ENCODE data around the gene WWOX. TPM values are rescaled to one million over a fixed set of nuclear protein-coding genes. Genes with fewer than 3 reads are reported as not detected.
A peak's percentile ranks its signal among the peaks of the same experiment; 100 is the strongest.

Gene WWOX
- total RNA-seq, 4 donors from 2014 or later = 76.8 to 102 (median 83.6) TPM

DNA sequence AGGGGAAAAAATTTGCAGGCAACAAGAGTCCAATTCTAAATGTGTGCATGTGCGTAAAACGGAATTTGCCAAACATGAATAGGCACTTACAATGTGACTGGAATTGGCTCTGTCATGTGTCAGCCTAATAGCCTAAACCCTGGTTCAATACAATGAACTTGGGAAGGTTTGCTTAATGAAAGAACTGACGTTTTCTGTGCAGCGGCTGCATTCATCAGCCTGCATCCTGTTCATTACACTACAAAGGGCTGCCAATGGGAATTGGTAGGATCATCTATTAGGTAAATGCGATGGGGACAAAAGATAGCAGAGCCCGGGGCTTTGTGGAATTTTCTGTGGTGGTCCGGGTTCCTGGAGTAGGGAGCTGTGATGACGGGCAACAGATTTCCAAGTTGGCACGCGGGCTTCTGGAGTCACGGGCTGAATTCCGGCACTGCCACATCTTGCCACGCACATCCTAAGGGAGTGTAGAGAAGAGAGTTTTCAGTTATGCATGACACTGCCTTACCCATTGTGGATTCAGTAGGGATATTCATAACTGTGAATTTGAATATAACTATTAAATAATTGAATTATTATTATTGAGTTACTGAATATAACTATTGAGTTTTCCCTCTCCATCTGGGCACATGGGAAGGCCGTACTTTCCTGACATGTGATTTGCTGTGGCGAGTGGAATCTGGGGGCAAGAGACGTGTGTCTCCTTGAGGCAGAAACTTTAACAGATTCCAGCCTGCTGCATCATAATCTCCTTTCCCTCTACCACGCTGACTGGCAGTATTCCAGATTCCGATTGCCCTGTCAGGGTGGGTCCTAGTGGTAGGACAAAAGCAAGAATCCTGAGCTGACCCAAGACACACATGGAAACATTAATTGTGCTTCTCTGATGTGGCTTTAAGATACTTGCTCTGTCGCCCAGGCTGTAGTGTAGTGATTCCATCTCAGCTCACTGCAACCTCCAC lies 565.6 kb downstream of the WWOX start:
- 81 to 86% methylated on average over 19 of the region's 19 CpGs for WGBS, 2 donors
- no peak for DNase-seq (ENCODE audit: low spot score in 2 of 2)

DNA sequence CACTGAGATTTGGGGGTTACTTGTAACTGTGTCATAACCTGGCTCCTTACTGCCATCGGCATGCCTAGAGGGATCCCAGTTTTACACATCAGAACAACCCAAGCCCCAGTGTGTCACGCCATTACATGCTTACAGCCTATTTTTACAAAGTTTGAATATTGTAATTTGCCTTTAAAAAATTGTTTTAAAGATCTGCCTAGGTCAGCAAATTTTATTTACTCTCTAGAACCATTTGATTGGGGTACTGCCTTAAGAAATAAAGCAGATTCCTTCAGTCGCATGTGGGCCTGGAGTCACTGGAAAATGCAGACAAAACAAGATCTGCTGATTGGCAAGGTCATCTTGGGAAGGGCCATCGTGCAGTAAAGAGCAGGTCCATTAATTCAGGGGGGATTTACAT lies 566.9 kb downstream of the WWOX start:
- no peak for DNase-seq (ENCODE audit: low spot score in 2 of 2)
- no peak overlapping the region for H3K4me3 ChIP-seq
- H3K27ac ChIP-seq = no peak overlapping the region
- 83 to 84% methylated on average over 4 of the region's 4 CpGs for WGBS, 2 donors
- TF ChIP-seq, protein P1, sequence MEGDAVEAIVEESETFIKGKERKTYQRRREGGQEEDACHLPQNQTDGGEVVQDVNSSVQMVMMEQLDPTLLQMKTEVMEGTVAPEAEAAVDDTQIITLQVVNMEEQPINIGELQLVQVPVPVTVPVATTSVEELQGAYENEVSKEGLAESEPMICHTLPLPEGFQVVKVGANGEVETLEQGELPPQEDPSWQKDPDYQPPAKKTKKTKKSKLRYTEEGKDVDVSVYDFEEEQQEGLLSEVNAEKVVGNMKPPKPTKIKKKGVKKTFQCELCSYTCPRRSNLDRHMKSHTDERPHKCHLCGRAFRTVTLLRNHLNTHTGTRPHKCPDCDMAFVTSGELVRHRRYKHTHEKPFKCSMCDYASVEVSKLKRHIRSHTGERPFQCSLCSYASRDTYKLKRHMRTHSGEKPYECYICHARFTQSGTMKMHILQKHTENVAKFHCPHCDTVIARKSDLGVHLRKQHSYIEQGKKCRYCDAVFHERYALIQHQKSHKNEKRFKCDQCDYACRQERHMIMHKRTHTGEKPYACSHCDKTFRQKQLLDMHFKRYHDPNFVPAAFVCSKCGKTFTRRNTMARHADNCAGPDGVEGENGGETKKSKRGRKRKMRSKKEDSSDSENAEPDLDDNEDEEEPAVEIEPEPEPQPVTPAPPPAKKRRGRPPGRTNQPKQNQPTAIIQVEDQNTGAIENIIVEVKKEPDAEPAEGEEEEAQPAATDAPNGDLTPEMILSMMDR (IDR thresholded peaks at IDR 0.05) = no peak
- TF ChIP-seq POLR2A (IDR thresholded peaks at IDR 0.05) (no peak), EP300 (IDR thresholded peaks at IDR 0.05) (no peak)
- H3K36me3 ChIP-seq = no peaks in the 10 kb centered on the region
- no peaks in the 10 kb centered on the region for H3K9me3 ChIP-seq
- H3K4me1 ChIP-seq = peaks cover 0 to 13% (median 5%) of the 10 kb centered on the region in 4 donors
- H3K27me3 ChIP-seq = no peaks in the 10 kb centered on the region

More for the DNA sequence above, 565.6 kb downstream of the WWOX start:
- H3K36me3 ChIP-seq = no peaks in the 10 kb centered on the region
- no peaks in the 10 kb centered on the region for H3K9me3 ChIP-seq
- no peaks in the 10 kb centered on the region for H3K27me3 ChIP-seq
- H3K27ac ChIP-seq = no peak overlapping the region
- no peak overlapping the region for H3K4me3 ChIP-seq
- TF ChIP-seq POLR2A (IDR thresholded peaks at IDR 0.05) (no peak), EP300 (IDR thresholded peaks at IDR 0.05) (no peak)
- TF ChIP-seq, protein P1 (IDR thresholded peaks at IDR 0.05) = no peak
- peaks cover 0 to 11% (median 4%) of the 10 kb centered on the region in 4 donors for H3K4me1 ChIP-seq

DNA sequence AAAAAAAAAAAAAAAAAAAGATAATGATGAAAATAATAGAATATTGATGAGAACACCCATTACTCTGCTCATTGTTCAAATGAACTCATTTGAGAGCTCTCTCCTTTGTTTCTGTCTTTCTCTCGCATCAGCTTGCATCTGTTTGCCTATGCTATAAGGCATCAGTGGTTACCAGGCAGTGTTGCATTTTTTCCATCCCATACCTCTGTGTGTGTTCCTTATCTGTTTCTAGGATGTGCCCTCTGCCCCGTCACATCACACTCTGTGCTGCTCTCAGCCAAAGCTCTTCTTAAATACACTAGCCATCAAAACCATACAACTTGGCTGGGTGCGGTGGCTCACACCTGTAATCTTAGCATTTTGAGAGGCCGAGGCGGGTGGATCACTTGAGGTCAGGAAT lies 568.2 kb downstream of the WWOX start:
- Histone ChIP-seq H3K4me3 (no peak overlapping the region), H3K4me1 (peaks cover 0 to 13% (median 5%) of the 10 kb centered on the region in 4 donors), H3K36me3 (no peaks in the 10 kb centered on the region), H3K9me3 (no peaks in the 10 kb centered on the region), H3K27me3 (no peaks in the 10 kb centered on the region), H3K27ac (no peak overlapping the region)
- TF ChIP-seq, protein P1 (IDR thresholded peaks at IDR 0.05) = no peak
- TF ChIP-seq POLR2A (IDR thresholded peaks at IDR 0.05) (no peak), EP300 (IDR thresholded peaks at IDR 0.05) (no peak)
- no peak for DNase-seq (ENCODE audit: low spot score in 2 of 2)
- WGBS, 2 donors = 93 to 97% methylated on average over 5 of the region's 5 CpGs

DNA sequence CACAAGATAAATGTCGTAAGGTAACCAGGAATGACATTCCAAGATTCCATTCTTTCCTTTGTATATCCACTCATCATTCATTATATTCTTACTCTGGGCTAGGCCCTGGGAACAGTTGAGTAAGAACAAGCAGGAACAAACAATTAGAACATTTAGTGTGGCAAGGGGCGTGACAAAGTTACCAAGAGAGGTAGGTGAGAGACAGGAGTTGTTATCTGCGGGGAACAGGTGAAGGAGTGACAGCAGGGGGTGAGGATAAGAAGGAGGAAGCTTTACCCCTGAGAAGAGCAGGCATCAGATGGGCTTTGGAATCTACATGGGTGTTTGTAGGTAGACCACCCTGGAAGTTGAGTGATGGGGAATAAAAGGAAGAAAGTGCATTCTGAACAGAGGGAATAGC lies 568.9 kb downstream of the WWOX start:
- Histone ChIP-seq H3K36me3 (no peaks in the 10 kb centered on the region), H3K27me3 (no peaks in the 10 kb centered on the region), H3K9me3 (no peaks in the 10 kb centered on the region), H3K4me1 (peaks cover 0 to 13% (median 5%) of the 10 kb centered on the region in 4 donors), H3K27ac (no peak overlapping the region), H3K4me3 (no peak overlapping the region)
- DNase-seq (ENCODE audit: low spot score in 2 of 2) = no peak
- TF ChIP-seq POLR2A (IDR thresholded peaks at IDR 0.05) (no peak), EP300 (IDR thresholded peaks at IDR 0.05) (no peak)
- TF ChIP-seq, protein P1 (IDR thresholded peaks at IDR 0.05) = no peak
- 76 to 95% methylated on average over 3 of the region's 3 CpGs for WGBS, 2 donors

DNA sequence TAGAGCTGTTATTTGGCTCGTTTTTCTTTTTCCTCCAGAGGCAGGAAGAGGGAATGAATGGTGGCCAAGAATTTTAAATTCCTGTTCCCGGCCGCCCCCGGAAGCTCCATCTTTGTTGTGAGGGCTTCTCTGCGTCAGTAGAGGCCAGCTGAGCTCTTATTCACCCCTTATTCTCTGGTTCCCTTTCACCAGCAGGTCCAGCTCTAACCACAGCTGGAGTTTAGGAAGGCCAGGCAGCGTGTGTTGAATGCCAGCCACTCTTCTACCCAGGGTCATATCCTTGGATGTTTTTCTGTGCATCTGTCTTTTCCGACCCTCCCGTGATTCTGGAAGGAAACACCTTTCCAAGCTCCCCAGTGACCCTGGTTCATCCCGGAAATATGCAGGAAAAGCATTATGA lies 570.5 kb downstream of the WWOX start:
- Histone ChIP-seq H3K4me3 (no peak overlapping the region), H3K4me1 (peaks cover 0 to 13% (median 5%) of the 10 kb centered on the region in 4 donors), H3K27me3 (no peaks in the 10 kb centered on the region), H3K27ac (peak overlapping the region in 2 of 4 donors; percentile 32 to 45), H3K9me3 (no peaks in the 10 kb centered on the region), H3K36me3 (no peaks in the 10 kb centered on the region)
- no peak for DNase-seq (ENCODE audit: low spot score in 2 of 2)
- TF ChIP-seq EP300 (IDR thresholded peaks at IDR 0.05) (no peak), POLR2A (IDR thresholded peaks at IDR 0.05) (no peak)
- TF ChIP-seq, protein P1 (IDR thresholded peaks at IDR 0.05) = no peak
- 28 to 34% methylated on average over 9 of the region's 9 CpGs for WGBS, 2 donors
